ENCODE results near the gene CCL8. TPM values are rescaled to one million over a fixed set of nuclear protein-coding genes. Genes with fewer than 3 reads are reported as not detected.

The CCL8 gene
- total and polyA plus RNA-seq, 10 of the 15 experiments (the other 5 are each of a cell fraction or from before 2014, with no cell fraction given), result not detected

DNA sequence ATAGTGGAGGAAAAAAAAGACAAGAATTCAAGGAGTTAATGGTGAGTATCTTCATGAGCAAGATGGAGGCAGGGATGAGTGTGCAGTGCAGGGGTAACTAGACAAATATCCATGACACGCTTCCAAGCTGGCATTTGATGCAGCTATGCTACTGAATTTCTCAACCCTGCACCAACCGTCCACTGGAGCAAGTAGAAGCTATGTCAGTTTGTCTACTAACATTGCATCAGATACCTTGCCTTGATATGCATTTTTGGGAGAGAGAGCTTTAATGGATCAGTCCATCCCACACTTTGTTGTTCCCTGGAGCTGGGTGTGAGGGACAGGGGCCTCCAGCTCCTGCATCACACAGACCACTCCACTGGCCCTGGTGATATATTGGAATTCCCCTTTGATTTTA, 17.2 kb upstream of the CCL8 start:
- in situ Hi-C loops (cut with MboI) (no loop called here), intact Hi-C loops (cut with micrococcal nuclease; ENCODE audit: unreplicated experiment) (no loop called here)
- ChIA-PET POLR2A (no interaction called here), SMC1A (ENCODE audit: uncharacterized antibody, unreplicated experiment) (no interaction called here), RAD21 (ENCODE audit: unreplicated experiment) (no interaction called here), CTCF (interaction anchor here (0.6 kb wide), 1 partner anchor 16 kb away, joined by 3 read pairs; no protein-coding TSS in a partner anchor)
- Histone ChIP-seq H3K27me3 (replicated peaks in 1 of 2; ENCODE audit: control insufficient read depth in 2 of 2, insufficient read depth in 2 of 2, low read length in 1 of 2) (peaks cover 0 to 4% of the 10 kb centered on the region in 2 experiments; a peak in 3 of 4 replicates), H4K20me1 (ENCODE audit: control insufficient read depth, insufficient read depth) (no peaks in the 10 kb centered on the region), H3K9me3 (replicated peaks; ENCODE audit: control insufficient read depth, insufficient read depth, low read length) (no peaks in the 10 kb centered on the region), H3K4me2 (ENCODE audit: control insufficient read depth, insufficient read depth) (no peak overlapping the region), H3K36me3 (ENCODE audit: control insufficient read depth in 2 of 2, insufficient read depth in 2 of 2, low read length in 1 of 2) (no peaks in the 10 kb centered on the region), H3K27ac (ENCODE audit: control insufficient read depth, insufficient read depth) (no peak overlapping the region), H3K4me3 (no peak overlapping the region), H3K9ac (ENCODE audit: control insufficient read depth, insufficient read depth, low read length) (no peak overlapping the region), H3K4me1 (ENCODE audit: control insufficient read depth, insufficient read depth, low read length) (no peaks in the 10 kb centered on the region; the same call in 1 of the 2 replicates), H2AFZ (ENCODE audit: control insufficient read depth, low read depth, low read length) (no peak overlapping the region), H3K79me2 (ENCODE audit: control insufficient read depth, insufficient read depth, low read length) (no peaks in the 10 kb centered on the region)
- no peak for FAIRE-seq
- no peak for TF ChIP-seq BRCA1 (IDR thresholded peaks at IDR 0.05; ENCODE audit: low read depth, low read length)
- 83% methylated on average over 2 of the region's 2 CpGs for WGBS (ENCODE audit: insufficient coverage, insufficient replicate concordance, low lambda C conversion rate, missing lambda C conversion rate)
- no peak for DNase-seq (ENCODE audit: low read depth, low spot score)
- BruUV-seq (replicated peaks), result no TSS peak
- no peak for ATAC-seq

- ATAC-seq, result no peak
- no TSS peak for BruUV-seq (replicated peaks)
- no peaks in the 10 kb centered on the region for H4K20me1 ChIP-seq (ENCODE audit: control insufficient read depth, insufficient read depth)
- H3K9me3 ChIP-seq (replicated peaks; ENCODE audit: control insufficient read depth, insufficient read depth, low read length), result no peaks in the 10 kb centered on the region
- H3K9ac ChIP-seq (ENCODE audit: control insufficient read depth, insufficient read depth, low read length), result no peak overlapping the region
- H3K4me1 ChIP-seq (ENCODE audit: control insufficient read depth, insufficient read depth, low read length), result no peaks in the 10 kb centered on the region; the same call in 1 of the 2 replicates
- no peak for DNase-seq (ENCODE audit: low read depth, low spot score)
- ChIA-PET SMC1A (ENCODE audit: uncharacterized antibody, unreplicated experiment) (interaction anchor here (0.9 kb wide), 1 partner anchor 14 kb away, joined by 3 read pairs; no protein-coding TSS in a partner anchor), RAD21 (ENCODE audit: unreplicated experiment) (no interaction called here), POLR2A (no interaction called here), CTCF (interaction anchor here (0.6 kb wide), 1 partner anchor 15 kb away, joined by 3 read pairs; no protein-coding TSS in a partner anchor)
- no peak overlapping the region for H3K4me2 ChIP-seq (ENCODE audit: control insufficient read depth, insufficient read depth)
- no peak overlapping the region for H2AFZ ChIP-seq (ENCODE audit: control insufficient read depth, low read depth, low read length)
- in situ Hi-C loops (cut with MboI), result no loop called here
- no peaks in the 10 kb centered on the region for H3K36me3 ChIP-seq (ENCODE audit: control insufficient read depth in 2 of 2, insufficient read depth in 2 of 2, low read length in 1 of 2)
- no peaks in the 10 kb centered on the region for H3K79me2 ChIP-seq (ENCODE audit: control insufficient read depth, insufficient read depth, low read length)
- TF ChIP-seq SPI1 (IDR thresholded peaks at IDR 0.05; ENCODE audit: borderline replicate concordance, insufficient read depth, low read depth, low read length) (peak; percentile 11; the same call in 1 of the 2 replicates), NFIC (IDR thresholded peaks at IDR 0.05; ENCODE audit: low read depth, low read length) (no peak)
- intact Hi-C loops (cut with micrococcal nuclease; ENCODE audit: unreplicated experiment), result no loop called here
- H3K27ac ChIP-seq (ENCODE audit: control insufficient read depth, insufficient read depth), result no peak overlapping the region
- peaks cover 0 to 4% of the 10 kb centered on the region in 2 experiments; a peak in 3 of 4 replicates for H3K27me3 ChIP-seq (replicated peaks in 1 of 2; ENCODE audit: control insufficient read depth in 2 of 2, insufficient read depth in 2 of 2, low read length in 1 of 2)
- no peak overlapping the region for H3K4me3 ChIP-seq
- no peak for FAIRE-seq
- 4% methylated on average over 1 of the region's 1 CpG for whole genome bisulfite sequencing (ENCODE audit: insufficient coverage, insufficient replicate concordance, low lambda C conversion rate, missing lambda C conversion rate)
Observed at GRCh38 chr17:34302636-34303035, 16.6 kb upstream of the CCL8 start.
